Loucy (cell line): ENCODE data around the gene TMEM54.

Source experiments
- EZH2phosphoT487 ChIP-seq: fragments of 200-600 bp; IDR thresholded peaks from 2 replicates; pipeline ENCODE4 v1.6.1; 2018; ENCODE audit warnings: antibody characterized with exemption, mild to moderate bottlenecking, moderate library complexity, borderline replicate concordance
- TF ChIP-seq, protein P1 (sequence below): fragments of 200-600 bp; sonication (generic); conservative IDR thresholded peaks from 2 replicates; pipeline ENCODE4 v1.5.1; 2014; ENCODE audit warnings: mild to moderate bottlenecking, antibody characterized with exemption, low read length

DNA sequence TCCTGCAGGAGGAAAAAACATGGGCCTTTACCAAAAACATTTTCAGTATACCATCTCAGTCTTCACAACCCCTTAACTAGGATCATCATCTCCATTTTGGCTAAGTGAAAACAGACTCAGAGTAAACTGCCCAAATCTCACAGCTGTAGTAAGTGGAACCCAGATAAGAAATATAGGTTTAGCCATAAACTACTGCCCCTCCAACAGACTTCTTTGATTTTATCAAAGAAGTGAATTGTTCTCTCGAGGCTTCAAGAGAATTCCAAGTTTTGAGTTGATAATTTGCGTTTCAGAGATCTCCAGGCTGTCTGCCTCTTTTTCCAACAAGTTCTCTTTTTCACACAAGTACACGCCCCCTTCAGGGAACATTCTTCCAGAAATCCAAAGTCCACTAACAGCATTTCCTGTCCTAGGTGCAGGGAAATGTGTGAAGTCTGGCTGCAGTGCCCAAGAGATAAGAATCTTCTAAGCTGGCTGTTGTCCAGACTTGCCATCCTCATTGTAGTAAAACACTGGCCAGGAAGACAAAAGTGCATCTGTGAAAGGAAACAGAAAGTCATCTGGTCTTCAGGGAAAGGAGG lies 32.6 kb upstream of the TMEM54 start:
- no peak for TF ChIP-seq EZH2phosphoT487
- TF ChIP-seq, protein P1, sequence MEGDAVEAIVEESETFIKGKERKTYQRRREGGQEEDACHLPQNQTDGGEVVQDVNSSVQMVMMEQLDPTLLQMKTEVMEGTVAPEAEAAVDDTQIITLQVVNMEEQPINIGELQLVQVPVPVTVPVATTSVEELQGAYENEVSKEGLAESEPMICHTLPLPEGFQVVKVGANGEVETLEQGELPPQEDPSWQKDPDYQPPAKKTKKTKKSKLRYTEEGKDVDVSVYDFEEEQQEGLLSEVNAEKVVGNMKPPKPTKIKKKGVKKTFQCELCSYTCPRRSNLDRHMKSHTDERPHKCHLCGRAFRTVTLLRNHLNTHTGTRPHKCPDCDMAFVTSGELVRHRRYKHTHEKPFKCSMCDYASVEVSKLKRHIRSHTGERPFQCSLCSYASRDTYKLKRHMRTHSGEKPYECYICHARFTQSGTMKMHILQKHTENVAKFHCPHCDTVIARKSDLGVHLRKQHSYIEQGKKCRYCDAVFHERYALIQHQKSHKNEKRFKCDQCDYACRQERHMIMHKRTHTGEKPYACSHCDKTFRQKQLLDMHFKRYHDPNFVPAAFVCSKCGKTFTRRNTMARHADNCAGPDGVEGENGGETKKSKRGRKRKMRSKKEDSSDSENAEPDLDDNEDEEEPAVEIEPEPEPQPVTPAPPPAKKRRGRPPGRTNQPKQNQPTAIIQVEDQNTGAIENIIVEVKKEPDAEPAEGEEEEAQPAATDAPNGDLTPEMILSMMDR, result no peak
